ENCODE measurements around the gene NLRC4.
"Not testable (repeated sequence)": the region's sequence is repeated elsewhere in the genome, so short reads cannot be mapped to it uniquely, and the experiment has no call there.

NLRC4 gene

GRCh38 chr2:32228181-32228580 lies 36.5 kb downstream of the NLRC4 start:
- H3K4me1 Mint-ChIP-seq (ENCODE audit: low read depth), result no peaks in the 10 kb centered on the region

GRCh38 chr2:32227492-32227891 lies 37.2 kb downstream of the NLRC4 start:
- no peaks in the 10 kb centered on the region for H3K9me3 Mint-ChIP-seq
- H3K27ac Mint-ChIP-seq, result no peak overlapping the region
- H3K27me3 Mint-ChIP-seq, result no peaks in the 10 kb centered on the region
- intact Hi-C loops (cut with micrococcal nuclease), result no loop called here
- peaks cover 79% of the 10 kb centered on the region for H3K36me3 Mint-ChIP-seq (ENCODE audit: low read depth)
- H3K4me3 Mint-ChIP-seq, result no peak overlapping the region
- H3K4me1 Mint-ChIP-seq (ENCODE audit: low read depth), result peaks cover 4% of the 10 kb centered on the region

More at GRCh38 chr2:32228181-32228580, 36.5 kb downstream of the NLRC4 start:
- Mint-ChIP-seq H3K4me3 (no peak overlapping the region), H3K27ac (no peak overlapping the region), H3K27me3 (no peaks in the 10 kb centered on the region), H3K9me3 (no peaks in the 10 kb centered on the region), H3K36me3 (ENCODE audit: low read depth) (peaks cover 80% of the 10 kb centered on the region)
- intact Hi-C loops (cut with micrococcal nuclease), result no loop called here

- no peak overlapping the region for H3K4me3 Mint-ChIP-seq
- H3K9me3 Mint-ChIP-seq, result no peaks in the 10 kb centered on the region
- H3K27ac Mint-ChIP-seq, result no peak overlapping the region
- intact Hi-C loops (cut with micrococcal nuclease), result no loop called here
- peaks cover 5% of the 10 kb centered on the region for H3K4me1 Mint-ChIP-seq (ENCODE audit: low read depth)
- H3K36me3 Mint-ChIP-seq (ENCODE audit: low read depth), result peaks cover 76% of the 10 kb centered on the region
- no peaks in the 10 kb centered on the region for H3K27me3 Mint-ChIP-seq
These were observed 41.7 kb downstream of the NLRC4 start for GRCh38 chr2:32222966-32223365.

GRCh38 chr2:32220445-32220844 lies 44.2 kb downstream of the NLRC4 start:
- intact Hi-C loops (cut with micrococcal nuclease), result no loop called here
- Mint-ChIP-seq H3K4me1 (ENCODE audit: low read depth) (peaks cover 5% of the 10 kb centered on the region), H3K4me3 (no peak overlapping the region), H3K9me3 (no peaks in the 10 kb centered on the region), H3K27me3 (no peaks in the 10 kb centered on the region), H3K27ac (no peak overlapping the region), H3K36me3 (ENCODE audit: low read depth) (peaks cover 74% of the 10 kb centered on the region)

GRCh38 chr2:32212295-32212694 lies 52.4 kb downstream of the NLRC4 start:
- Mint-ChIP-seq H3K4me3 (no peak overlapping the region), H3K27me3 (no peaks in the 10 kb centered on the region), H3K9me3 (no peaks in the 10 kb centered on the region), H3K27ac (no peak overlapping the region), H3K36me3 (ENCODE audit: low read depth) (peaks cover 78% of the 10 kb centered on the region), H3K4me1 (ENCODE audit: low read depth) (no peaks in the 10 kb centered on the region)
- intact Hi-C loops (cut with micrococcal nuclease), result no loop called here

GRCh38 chr2:32210767-32211408 lies 53.8 kb downstream of the NLRC4 start:
- H3K4me1 Mint-ChIP-seq (ENCODE audit: low read depth), result no peaks in the 10 kb centered on the region
- no peak overlapping the region for H3K27ac Mint-ChIP-seq
- intact Hi-C loops (cut with micrococcal nuclease), result no loop called here
- H3K9me3 Mint-ChIP-seq, result no peaks in the 10 kb centered on the region
- no peak overlapping the region for H3K4me3 Mint-ChIP-seq
- no peaks in the 10 kb centered on the region for H3K27me3 Mint-ChIP-seq
- H3K36me3 Mint-ChIP-seq (ENCODE audit: low read depth), result peaks cover 68% of the 10 kb centered on the region

- H3K4me1 Mint-ChIP-seq (ENCODE audit: low read depth); H3K27me3 Mint-ChIP-seq; H3K27ac Mint-ChIP-seq; intact Hi-C loops (cut with micrococcal nuclease); H3K4me3 Mint-ChIP-seq; H3K9me3 Mint-ChIP-seq: not testable (repeated sequence)
- peaks cover 70% of the 10 kb centered on the region for H3K36me3 Mint-ChIP-seq (ENCODE audit: low read depth)
These were observed 61.3 kb downstream of the NLRC4 start for GRCh38 chr2:32203428-32203827.

GRCh38 chr2:32200814-32201213 lies 63.9 kb downstream of the NLRC4 start:
- Mint-ChIP-seq H3K9me3 (no peaks in the 10 kb centered on the region), H3K4me1 (ENCODE audit: low read depth) (peaks cover 13% of the 10 kb centered on the region), H3K27ac (peak overlapping the region; percentile 17), H3K27me3 (no peaks in the 10 kb centered on the region), H3K36me3 (ENCODE audit: low read depth) (peaks cover 76% of the 10 kb centered on the region), H3K4me3 (no peak overlapping the region)
- intact Hi-C loops (cut with micrococcal nuclease), result no loop called here

GRCh38 chr2:32192418-32192817 lies 72.3 kb downstream of the NLRC4 start:
- Mint-ChIP-seq H3K9me3 (no peaks in the 10 kb centered on the region), H3K4me1 (ENCODE audit: low read depth) (no peaks in the 10 kb centered on the region), H3K27ac (no peak overlapping the region), H3K4me3 (no peak overlapping the region), H3K36me3 (ENCODE audit: low read depth) (peaks cover 36% of the 10 kb centered on the region), H3K27me3 (no peaks in the 10 kb centered on the region)
- intact Hi-C loops (cut with micrococcal nuclease), result no loop called here

- H3K27ac Mint-ChIP-seq, result no peak overlapping the region
- no peaks in the 10 kb centered on the region for H3K4me1 Mint-ChIP-seq (ENCODE audit: low read depth)
- no peaks in the 10 kb centered on the region for H3K27me3 Mint-ChIP-seq
- intact Hi-C loops (cut with micrococcal nuclease), result no loop called here
- H3K36me3 Mint-ChIP-seq (ENCODE audit: low read depth), result peaks cover 48% of the 10 kb centered on the region
- H3K9me3 Mint-ChIP-seq, result no peaks in the 10 kb centered on the region
- H3K4me3 Mint-ChIP-seq, result no peak overlapping the region
These were observed 75.7 kb downstream of the NLRC4 start for GRCh38 chr2:32189011-32189410.

- Mint-ChIP-seq H3K27me3 (no peaks in the 10 kb centered on the region), H3K4me1 (ENCODE audit: low read depth) (no peaks in the 10 kb centered on the region), H3K9me3 (no peaks in the 10 kb centered on the region), H3K27ac (no peak overlapping the region), H3K4me3 (no peak overlapping the region), H3K36me3 (ENCODE audit: low read depth) (peaks cover 73% of the 10 kb centered on the region)
- intact Hi-C loops (cut with micrococcal nuclease), result no loop called here
These were observed 82.0 kb downstream of the NLRC4 start for GRCh38 chr2:32182667-32183066.

All from dendritic cell treated with granulocyte-macrophage colony-stimulating factor and Interleukin-4, amounts not matched to agents 40 ng/mL and 50 ng/mL, for 4 days (primary cell).